ENCODE results near the gene PRKCH. TPM values are rescaled to one million over a fixed set of nuclear protein-coding genes. Genes with fewer than 3 reads are reported as not detected.

Gene PRKCH
- total RNA-seq, 6 experiments from 2014 or later, result 5.0 to 12.1 (median 8.8) TPM

DNA sequence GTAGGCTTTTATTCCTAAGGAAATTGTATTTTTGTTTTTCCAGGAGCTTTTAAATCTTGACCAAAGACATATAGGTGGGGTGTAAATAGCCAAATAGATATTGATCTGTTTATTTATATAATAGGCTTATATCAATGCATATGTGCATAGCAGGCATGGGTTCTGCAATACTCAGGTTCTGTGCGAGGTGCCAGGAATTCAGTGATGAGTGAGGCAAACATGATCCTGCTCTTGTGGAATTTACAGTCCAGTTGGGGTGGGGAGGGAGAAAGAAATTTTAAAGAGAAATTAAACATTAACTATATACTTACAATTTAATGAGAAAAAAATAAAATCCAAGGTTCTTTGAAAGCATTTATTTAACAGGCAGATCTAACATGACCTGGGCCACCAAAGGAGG lies 213.7 kb downstream of the PRKCH start:
- intact Hi-C loops (cut with DNase I), result no loop called here
- WGBS (ENCODE audit: insufficient coverage, low coverage, low lambda C conversion rate, missing lambda C conversion rate), result 71% methylated on average over 1 of the region's 1 CpG

GRCh38 chr14:61535458-61535857 lies 214.1 kb downstream of the PRKCH start:
- no peak overlapping the region for H3K27ac ChIP-seq
- H3K27me3 ChIP-seq, result no peaks in the 10 kb centered on the region
- H3K4me3 ChIP-seq, result no peak overlapping the region
- DNase-seq (no peak), ATAC-seq (no peak)
- intact Hi-C loops (cut with DNase I), result no loop called here
- 89% methylated on average over 4 of the region's 4 CpGs for WGBS (ENCODE audit: insufficient coverage, low coverage, low lambda C conversion rate, missing lambda C conversion rate)
- no peak for TF ChIP-seq POLR2A (IDR thresholded peaks at IDR 0.05)
- TF ChIP-seq, protein P1, sequence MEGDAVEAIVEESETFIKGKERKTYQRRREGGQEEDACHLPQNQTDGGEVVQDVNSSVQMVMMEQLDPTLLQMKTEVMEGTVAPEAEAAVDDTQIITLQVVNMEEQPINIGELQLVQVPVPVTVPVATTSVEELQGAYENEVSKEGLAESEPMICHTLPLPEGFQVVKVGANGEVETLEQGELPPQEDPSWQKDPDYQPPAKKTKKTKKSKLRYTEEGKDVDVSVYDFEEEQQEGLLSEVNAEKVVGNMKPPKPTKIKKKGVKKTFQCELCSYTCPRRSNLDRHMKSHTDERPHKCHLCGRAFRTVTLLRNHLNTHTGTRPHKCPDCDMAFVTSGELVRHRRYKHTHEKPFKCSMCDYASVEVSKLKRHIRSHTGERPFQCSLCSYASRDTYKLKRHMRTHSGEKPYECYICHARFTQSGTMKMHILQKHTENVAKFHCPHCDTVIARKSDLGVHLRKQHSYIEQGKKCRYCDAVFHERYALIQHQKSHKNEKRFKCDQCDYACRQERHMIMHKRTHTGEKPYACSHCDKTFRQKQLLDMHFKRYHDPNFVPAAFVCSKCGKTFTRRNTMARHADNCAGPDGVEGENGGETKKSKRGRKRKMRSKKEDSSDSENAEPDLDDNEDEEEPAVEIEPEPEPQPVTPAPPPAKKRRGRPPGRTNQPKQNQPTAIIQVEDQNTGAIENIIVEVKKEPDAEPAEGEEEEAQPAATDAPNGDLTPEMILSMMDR (IDR thresholded peaks at IDR 0.05), result no peak
- peaks cover 0 to 29% (median 11%) of the 10 kb centered on the region in 4 donors for H3K4me1 ChIP-seq
- no peaks in the 10 kb centered on the region for H3K36me3 ChIP-seq
- no peaks in the 10 kb centered on the region for H3K9me3 ChIP-seq

More for the DNA sequence above, 213.7 kb downstream of the PRKCH start:
- H3K27me3 ChIP-seq, result no peaks in the 10 kb centered on the region
- no peak for DNase-seq
- H3K4me1 ChIP-seq, result peaks cover 0 to 29% (median 11%) of the 10 kb centered on the region in 4 donors
- H3K36me3 ChIP-seq, result no peaks in the 10 kb centered on the region
- no peak overlapping the region for H3K27ac ChIP-seq
- no peaks in the 10 kb centered on the region for H3K9me3 ChIP-seq
- H3K4me3 ChIP-seq, result no peak overlapping the region
- no peak for ATAC-seq
- no peak for TF ChIP-seq POLR2A (IDR thresholded peaks at IDR 0.05)
- TF ChIP-seq, protein P1 (IDR thresholded peaks at IDR 0.05), result no peak

- Histone ChIP-seq H3K9me3 (no peaks in the 10 kb centered on the region), H3K4me1 (peaks cover 0 to 29% (median 11%) of the 10 kb centered on the region in 4 donors), H3K27me3 (no peaks in the 10 kb centered on the region), H3K36me3 (no peaks in the 10 kb centered on the region), H3K4me3 (no peak overlapping the region), H3K27ac (peak overlapping the region; percentile 28 to 62 (median 35))
- ATAC-seq, result no peak
- intact Hi-C loops (cut with DNase I), result no loop called here
- no peak for DNase-seq
- 78% methylated on average over 10 of the region's 12 CpGs for WGBS (ENCODE audit: insufficient coverage, low coverage, low lambda C conversion rate, missing lambda C conversion rate)
- TF ChIP-seq, protein P1 (IDR thresholded peaks at IDR 0.05), result no peak
- no peak for TF ChIP-seq POLR2A (IDR thresholded peaks at IDR 0.05)
Measured at GRCh38 chr14:61536661-61537562, 215.5 kb downstream of the PRKCH start.

DNA sequence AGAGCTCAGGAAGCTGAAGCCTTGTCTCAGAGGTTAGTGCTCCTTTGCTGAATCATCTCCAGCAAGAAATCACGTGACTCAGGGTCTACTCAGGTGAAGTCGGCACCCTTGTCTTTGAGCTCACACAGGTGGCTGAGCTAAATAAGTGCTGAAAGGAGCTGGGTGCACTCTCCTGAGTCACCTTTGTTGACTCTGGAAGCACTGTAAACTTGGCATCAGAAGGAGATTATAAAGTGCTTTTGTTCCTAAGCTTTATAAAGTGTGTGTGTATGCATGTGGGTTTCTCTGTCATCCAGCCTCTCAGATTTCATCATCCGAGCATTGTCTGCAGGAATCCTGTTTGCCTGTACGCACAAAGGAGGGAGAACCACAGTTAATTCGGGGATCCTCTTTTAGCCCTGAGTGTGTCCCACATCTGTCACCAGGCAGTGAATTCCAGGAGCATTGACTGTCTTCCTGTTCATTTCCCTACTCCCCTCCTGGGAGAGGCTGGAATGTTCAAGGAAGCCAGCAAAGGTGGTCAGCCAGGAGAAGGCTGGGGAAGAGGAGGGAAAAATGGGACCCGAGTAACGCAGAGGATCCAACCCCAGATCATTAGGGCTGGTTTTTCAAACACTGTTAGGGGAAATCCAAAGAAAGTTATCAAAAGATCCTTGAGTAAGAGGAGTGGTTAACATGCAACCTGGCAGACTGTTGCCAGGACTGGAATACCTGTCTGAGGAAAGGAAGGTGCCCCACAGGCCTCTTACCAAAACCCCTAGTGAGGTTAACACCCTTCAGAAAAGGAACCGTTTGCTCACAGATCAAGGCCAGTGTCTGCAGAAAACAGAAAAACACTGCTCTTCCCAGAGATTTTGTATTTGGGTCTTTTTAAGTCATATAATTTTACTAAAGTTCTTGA lies 216.4 kb downstream of the PRKCH start:
- no peaks in the 10 kb centered on the region for H3K36me3 ChIP-seq
- peak; percentile 55 to 78 (median 74) for ATAC-seq
- TF ChIP-seq POLR2A (IDR thresholded peaks at IDR 0.05), result no peak
- TF ChIP-seq, protein P1 (IDR thresholded peaks at IDR 0.05), result no peak
- H3K4me1 ChIP-seq, result peaks cover 0 to 34% (median 16%) of the 10 kb centered on the region in 4 donors
- intact Hi-C loops (cut with DNase I), result no loop called here
- 24% methylated on average over 8 of the region's 8 CpGs for WGBS (ENCODE audit: insufficient coverage, low coverage, low lambda C conversion rate, missing lambda C conversion rate)
- no peak overlapping the region for H3K4me3 ChIP-seq
- no peaks in the 10 kb centered on the region for H3K27me3 ChIP-seq
- peak overlapping the region; percentile 28 to 62 (median 48) for H3K27ac ChIP-seq
- H3K9me3 ChIP-seq, result no peaks in the 10 kb centered on the region
- no peak for DNase-seq
